GM20431 (cell line): ENCODE data around the gene ZFX.

Experiments
- in situ Hi-C: fragments of 300-500 bp; cut with MseI, MboI; formaldehyde crosslinking; loops from one replicate; pipeline ENCODE4 v1.15.0; 2020; ENCODE audit warnings: low sequenced_read_pairs; ENCODE audit not compliant: unreplicated experiment

The ZFX gene

GRCh38 chrX:24231131-24231540 is 81.6 kb downstream of the ZFX start:
- in situ Hi-C loops: loop anchor here (25.0 kb wide), 1 partner anchor 144 kb away; no protein-coding TSS in a partner anchor

GRCh38 chrX:24231641-24232179 is 82.2 kb downstream of the ZFX start:
- in situ Hi-C loops: loop anchor here (25.0 kb wide), 1 partner anchor 144 kb away; no protein-coding TSS in a partner anchor

GRCh38 chrX:24232796-24233195 is 83.3 kb downstream of the ZFX start:
- in situ Hi-C loops: loop anchor here (25.0 kb wide), 1 partner anchor 145 kb away; no protein-coding TSS in a partner anchor

GRCh38 chrX:24235084-24235710 is 85.7 kb downstream of the ZFX start:
- in situ Hi-C loops: loop anchor here (25.0 kb wide), 1 partner anchor 148 kb away; no protein-coding TSS in a partner anchor

GRCh38 chrX:24241822-24242648 is 92.5 kb downstream of the ZFX start:
- in situ Hi-C loops: loop anchor here (25.0 kb wide), 1 partner anchor 155 kb away; no protein-coding TSS in a partner anchor

- in situ Hi-C loops: loop anchor here (25.0 kb wide), 1 partner anchor 155 kb away; no protein-coding TSS in a partner anchor
These were observed 93.2 kb downstream of the ZFX start for GRCh38 chrX:24242649-24243175.

- in situ Hi-C loops: loop anchor here (25.0 kb wide), 1 partner anchor 156 kb away; no protein-coding TSS in a partner anchor
These were observed 93.7 kb downstream of the ZFX start for GRCh38 chrX:24243188-24243587.

GRCh38 chrX:24243692-24244091 is 94.2 kb downstream of the ZFX start:
- in situ Hi-C loops: loop anchor here (25.0 kb wide), 1 partner anchor 156 kb away; no protein-coding TSS in a partner anchor

GRCh38 chrX:24245202-24245601 is 95.7 kb downstream of the ZFX start:
- in situ Hi-C loops: loop anchor here (25.0 kb wide), 1 partner anchor 158 kb away; no protein-coding TSS in a partner anchor

- in situ Hi-C loops: loop anchor here (25.0 kb wide), 1 partner anchor 161 kb away; no protein-coding TSS in a partner anchor
These were observed 98.5 kb downstream of the ZFX start for GRCh38 chrX:24248042-24248441.

- in situ Hi-C loops: no loop called here
These were observed 103.5 kb downstream of the ZFX start for GRCh38 chrX:24253030-24253429.

GRCh38 chrX:24253469-24253868 is 103.9 kb downstream of the ZFX start:
- in situ Hi-C loops: no loop called here

- in situ Hi-C loops: no loop called here
These were observed 107.5 kb downstream of the ZFX start for GRCh38 chrX:24257011-24257410.

- in situ Hi-C loops: no loop called here
These were observed 110.2 kb downstream of the ZFX start for GRCh38 chrX:24259544-24260240.

GRCh38 chrX:24260842-24261550 is 111.5 kb downstream of the ZFX start:
- in situ Hi-C loops: no loop called here

- in situ Hi-C loops: no loop called here
These were observed 112.8 kb downstream of the ZFX start for GRCh38 chrX:24262309-24262708.

- in situ Hi-C loops: no loop called here
These were observed 114.9 kb downstream of the ZFX start for GRCh38 chrX:24264383-24264782.
